Psoas muscle (tissue), 8 donors: ENCODE measurements around the gene MYO9A. TPM values are rescaled to one million over a fixed set of nuclear protein-coding genes. Genes with fewer than 3 reads are reported as not detected.

Experiments
- ATAC-seq, 4 donors: fragments of 200-7000 bp; cut with Tn5 transposase; one replicate each; pipeline ENCODE4 v1.9.1; 2020; ENCODE audit warnings: moderate library complexity in 3 of 4, mild to moderate bottlenecking in 2 of 4
- DNase-seq, 2 donors: peaks; one replicate each; pipeline ENCODE4 v3.0.0-alpha.2; 2020
- H3K27ac ChIP-seq: fragments of 200-600 bp; one replicate; pipeline ENCODE4 v1.8.0; 2022
- H3K27me3 ChIP-seq, 3 donors: fragments of 200-600 bp in 1 of 3; one replicate each; pipeline versions ENCODE4 v1.6.1 to v1.8.0; 2013 to 2022; ENCODE audit warnings: low read length in 2 of 3, mild to moderate bottlenecking in 2 of 3, moderate library complexity in 1 of 3; ENCODE audit not compliant: insufficient read depth in 3 of 3
- H3K36me3 ChIP-seq, 2 donors: fragments of 200-600 bp in 1 of 2; one replicate each; pipeline versions ENCODE4 v1.6.1 to v1.8.0; 2013 to 2022; ENCODE audit warnings: low read depth in 1 of 2, mild to moderate bottlenecking in 1 of 2, moderate library complexity in 1 of 2; ENCODE audit not compliant: insufficient read depth in 1 of 2
- H3K4me1 ChIP-seq: fragments of 200-600 bp; one replicate; pipeline ENCODE4 v1.8.0; 2022
- H3K4me3 ChIP-seq: fragments of 200-600 bp; one replicate; pipeline ENCODE4 v1.8.0; 2022; ENCODE audit warnings: mild to moderate bottlenecking
- H3K9me3 ChIP-seq: fragments of 200-600 bp; one replicate; pipeline ENCODE4 v1.8.0; 2022
- CTCF ChIP-seq: fragments of 200-600 bp; IDR thresholded peaks from one replicate; pipeline ENCODE4 v1.8.0; 2022; ENCODE audit warnings: antibody characterized with exemption
- WGBS, 3 donors: extraction: QIAGEN DNeasy Blood & Tissue Kit; methylation state at CpG; one replicate each; pipeline versions ENCODE4 v1.1.6 to v1.1.7; 2013; 5-methylcytosine and 5-hydroxymethylcytosine counted together
- intact Hi-C, 2 donors: fragments of 100-400 bp; cut with DNase I; formaldehyde crosslinking; loops; one replicate each; pipeline versions ENCODE4 v1.11.0 to v1.14.2; 2022
- polyA plus RNA-seq, 3 donors: library from polyadenylated mRNA; stranded (reverse); fragments of 200-250 nt; gene quantifications; one replicate each; pipeline ENCODE4 v1.2.3, GENCODE V29; 2013
- total RNA-seq, 4 donors: library from RNA; stranded (reverse); fragmentation: NEBNext Ultra II Directional in 2 of 4; extraction: Animal tissue kit (Norgen Biotek cat#: 25700) in 2 of 4; gene quantifications; one replicate each; pipeline versions ENCODE4 v1.2.1 to v1.2.4, GENCODE V29; 2021 to 2023
- donor health status: healthy with polysubstance abuse.
- donor health status: DM: no; HTN: no; CAD: no; lungs with moderate emphysema.
- donor health status: Bipolar disorder and iron deficiency.
- donor health status: healthy.
- donor health status: DM: yes; HTN: yes; CAD: no.
- donor health status: DM: no; HTN: no; CAD: no.
- donor health status: DM: no; HTN: no; CAD: no.
- donor health status: DM: yes; HTN: yes; CAD: no.

Gene MYO9A
- total and polyA plus RNA-seq, 7 donors: 3.4 to 28.4 (median 23.0) TPM

DNA sequence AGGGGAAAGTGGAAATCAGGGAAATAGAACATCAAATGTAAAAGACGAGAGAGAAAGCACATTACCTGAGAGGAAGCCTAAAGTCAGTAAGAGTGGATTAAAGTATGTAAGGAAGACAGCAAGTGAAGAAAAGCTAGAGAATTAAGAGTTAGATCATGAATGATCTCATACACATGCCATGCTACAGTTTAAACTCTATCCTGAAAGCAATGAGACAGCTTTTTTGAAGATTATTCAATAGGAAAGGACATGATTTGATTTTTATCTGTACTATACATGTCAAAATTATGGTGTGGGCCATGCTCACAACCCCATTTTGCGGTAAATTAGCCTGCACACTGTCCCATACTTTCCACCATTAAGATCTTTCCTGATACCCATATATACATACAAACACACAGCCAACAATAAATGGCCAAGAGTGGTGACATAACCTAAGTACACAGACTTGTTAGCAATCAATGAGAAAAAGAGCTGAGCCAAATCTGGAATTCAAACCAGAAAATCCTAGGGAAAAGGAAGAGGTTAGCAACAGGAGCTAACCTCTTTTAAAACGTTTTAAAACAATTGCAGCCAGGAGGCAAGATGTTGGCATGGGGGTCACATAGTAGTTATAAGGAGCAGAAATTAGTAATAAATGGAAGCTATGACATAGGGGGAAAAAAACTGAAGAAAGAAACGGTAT, 4.5 kb downstream of the MYO9A start:
- H3K27me3 ChIP-seq: no peaks in the 10 kb centered on the region
- H3K9me3 ChIP-seq: no peaks in the 10 kb centered on the region
- intact Hi-C loops: no loop called here
- ATAC-seq (no peak), DNase-seq (no peak)
- WGBS, 3 donors: 53 to 66% (median 57%) methylated on average over 4 of the region's 4 CpGs
- no peak overlapping the region for H3K4me3 ChIP-seq
- no peaks in the 10 kb centered on the region for H3K36me3 ChIP-seq
- peaks cover 54% of the 10 kb centered on the region for H3K4me1 ChIP-seq
- peak overlapping the region; percentile 69 for H3K27ac ChIP-seq
- TF ChIP-seq CTCF: no peak

DNA sequence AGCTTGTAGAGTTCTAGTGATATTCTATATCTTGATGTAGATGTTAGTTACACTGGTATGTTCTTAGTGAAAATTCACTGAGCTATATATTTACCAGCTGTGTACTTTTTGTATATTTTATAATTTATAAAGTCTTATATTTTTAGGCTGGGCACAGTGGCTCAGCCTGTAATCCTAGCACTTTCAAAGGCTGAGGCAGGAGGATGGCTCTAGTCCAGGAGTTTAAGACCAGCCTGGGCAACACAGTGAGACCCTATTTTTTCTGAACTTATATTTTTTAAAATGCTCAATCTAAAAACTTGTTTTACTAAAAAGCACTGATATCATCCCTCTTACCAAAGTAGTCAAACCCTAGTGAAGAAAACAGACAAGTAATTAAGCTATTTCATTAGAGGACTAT, 5.1 kb downstream of the MYO9A start:
- ATAC-seq (no peak), DNase-seq (no peak)
- no peaks in the 10 kb centered on the region for H3K9me3 ChIP-seq
- H3K4me1 ChIP-seq: peaks cover 58% of the 10 kb centered on the region
- no peak overlapping the region for H3K4me3 ChIP-seq
- intact Hi-C loops: no loop called here
- peak overlapping the region; percentile 69 for H3K27ac ChIP-seq
- H3K36me3 ChIP-seq: no peaks in the 10 kb centered on the region
- no peaks in the 10 kb centered on the region for H3K27me3 ChIP-seq
- no peak for TF ChIP-seq CTCF

DNA sequence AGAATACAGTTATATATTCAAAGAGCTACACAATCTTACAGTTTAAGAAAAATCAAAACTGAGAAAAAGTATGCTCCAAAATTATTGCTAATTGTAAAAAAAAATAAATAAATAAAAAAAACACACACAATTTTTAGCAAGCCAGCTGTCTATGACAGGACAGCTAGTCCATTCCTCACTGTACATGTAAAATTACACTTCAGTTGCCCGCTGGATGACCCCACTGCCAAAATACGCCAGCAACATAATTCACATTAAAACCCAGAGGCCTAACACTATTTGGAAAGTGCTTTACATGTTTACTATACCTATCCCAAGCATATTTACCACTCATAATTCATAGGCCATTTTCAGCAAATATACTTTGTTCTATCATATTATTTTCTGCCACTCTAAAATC, 5.8 kb downstream of the MYO9A start:
- peak; percentile 33 to 64 (median 42) for ATAC-seq
- peak overlapping the region; percentile 69 for H3K27ac ChIP-seq
- no peak for TF ChIP-seq CTCF
- no peaks in the 10 kb centered on the region for H3K27me3 ChIP-seq
- no peaks in the 10 kb centered on the region for H3K9me3 ChIP-seq
- peaks cover 65% of the 10 kb centered on the region for H3K4me1 ChIP-seq
- no peak for DNase-seq
- intact Hi-C loops: no loop called here
- H3K4me3 ChIP-seq: peak overlapping the region; percentile 9
- H3K36me3 ChIP-seq: no peaks in the 10 kb centered on the region
- 18 to 28% (median 26%) methylated on average over 2 of the region's 2 CpGs for WGBS, 3 donors

DNA sequence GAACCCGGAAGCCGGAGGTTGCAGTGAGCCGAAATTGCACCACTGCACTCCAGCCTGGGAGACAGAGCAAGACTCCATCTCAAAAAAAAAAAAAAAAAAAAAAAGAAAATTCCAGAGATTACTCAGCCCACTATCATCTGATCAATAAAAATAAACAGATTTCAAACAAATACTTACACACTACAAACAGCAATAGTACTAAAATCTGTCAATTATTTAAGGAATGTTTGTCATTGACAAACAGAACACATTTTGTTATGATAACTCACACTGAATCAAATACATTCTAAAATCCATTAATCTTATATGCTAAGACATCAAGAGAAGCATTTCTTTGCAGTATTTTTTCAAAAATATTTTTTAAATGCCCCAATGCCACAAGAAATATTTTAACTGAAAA, 7.6 kb downstream of the MYO9A start:
- no peak for ATAC-seq
- H3K4me1 ChIP-seq: peaks cover 62% of the 10 kb centered on the region

More for the DNA sequence above, 7.6 kb downstream of the MYO9A start:
- Histone ChIP-seq H3K4me3 (no peak overlapping the region), H3K27ac (no peak overlapping the region), H3K9me3 (no peaks in the 10 kb centered on the region), H3K36me3 (no peaks in the 10 kb centered on the region), H3K27me3 (no peaks in the 10 kb centered on the region)
- intact Hi-C loops: no loop called here
- DNase-seq: no peak
- 93 to 100% (median 97%) methylated on average over 3 of the region's 3 CpGs for WGBS, 3 donors
- no peak for TF ChIP-seq CTCF
